ENCODE measurements around the gene USP37. TPM values are rescaled to one million over a fixed set of nuclear protein-coding genes. Genes with fewer than 3 reads are reported as not detected.

USP37 gene
- total RNA-seq, 1 donor from 2014 or later = 17.8 TPM

DNA sequence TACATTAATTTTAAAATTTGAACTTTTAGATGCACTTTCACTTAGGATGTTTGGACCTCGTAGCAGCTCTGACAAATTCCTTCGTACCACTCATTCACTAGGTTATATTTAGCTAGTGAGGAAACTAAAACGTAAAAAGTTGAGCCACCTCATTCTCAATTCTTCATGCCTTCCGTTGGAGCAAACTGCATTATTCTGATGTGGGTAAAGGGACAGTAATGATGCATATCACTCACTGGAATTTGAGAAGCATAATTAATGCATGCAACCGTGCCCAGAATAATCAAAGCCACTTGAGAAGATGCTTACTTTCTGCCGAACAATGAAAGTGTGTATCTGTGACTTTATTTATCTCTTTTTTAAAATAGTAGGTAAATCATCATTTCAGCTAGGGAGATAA lies 2.7 kb upstream of the USP37 start:
- no peaks in the 10 kb centered on the region for H3K9me3 Mint-ChIP-seq
- H3K4me3 Mint-ChIP-seq = peak overlapping the region; percentile 92
- no peak for DNase-seq (ENCODE audit: low spot score in 2 of 2, unreplicated experiment in 2 of 2)
- peak overlapping the region; percentile 95 for H3K27ac Mint-ChIP-seq
- no peaks in the 10 kb centered on the region for H3K27me3 Mint-ChIP-seq (ENCODE audit: low read depth)
- TF ChIP-seq CTCF (IDR thresholded peaks at IDR 0.05; ENCODE audit: unreplicated experiment) = no peak
- H3K36me3 Mint-ChIP-seq = peaks cover 2% of the 10 kb centered on the region
- peaks cover 36% of the 10 kb centered on the region for H3K4me1 Mint-ChIP-seq

- H3K27ac Mint-ChIP-seq = peak overlapping the region; percentile 95
- no peak for DNase-seq (ENCODE audit: low spot score in 2 of 2, unreplicated experiment in 2 of 2)
- no peaks in the 10 kb centered on the region for H3K9me3 Mint-ChIP-seq
- H3K4me1 Mint-ChIP-seq = peaks cover 36% of the 10 kb centered on the region
- no peaks in the 10 kb centered on the region for H3K27me3 Mint-ChIP-seq (ENCODE audit: low read depth)
- peak overlapping the region; percentile 92 for H3K4me3 Mint-ChIP-seq
- H3K36me3 Mint-ChIP-seq = no peaks in the 10 kb centered on the region
- no peak for TF ChIP-seq CTCF (IDR thresholded peaks at IDR 0.05; ENCODE audit: unreplicated experiment)
These were observed 1.7 kb upstream of the USP37 start for GRCh38 chr2:218569661-218570500.

DNA sequence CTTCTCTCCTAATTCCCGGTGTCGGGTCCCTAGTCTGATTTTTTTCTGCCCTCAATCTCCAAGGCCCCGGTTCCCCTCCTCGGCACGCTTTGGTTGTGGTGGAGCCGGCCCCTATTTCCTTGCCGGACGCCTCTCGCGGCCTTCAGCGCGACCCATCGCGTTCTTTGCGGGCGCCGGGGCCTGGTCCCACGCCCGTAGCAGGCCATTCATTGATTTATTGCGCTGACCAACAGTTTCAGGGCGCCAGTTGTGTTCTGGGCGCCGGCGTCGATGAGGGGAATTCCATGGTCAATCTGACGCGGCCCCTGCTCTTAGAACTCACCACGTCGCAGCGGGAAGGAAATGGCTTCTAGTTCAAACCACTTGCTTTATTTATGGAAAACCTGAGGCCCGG lies 884 bp upstream of the USP37 start:
- Mint-ChIP-seq H3K27me3 (ENCODE audit: low read depth) (no peaks in the 10 kb centered on the region), H3K36me3 (peaks cover 4% of the 10 kb centered on the region), H3K9me3 (no peaks in the 10 kb centered on the region), H3K27ac (peak overlapping the region; percentile 95), H3K4me1 (peaks cover 36% of the 10 kb centered on the region), H3K4me3 (peak overlapping the region; percentile 92)
- DNase-seq (ENCODE audit: low spot score in 2 of 2, unreplicated experiment in 2 of 2) = peak in 1 of 2 experiments; percentile 19
- TF ChIP-seq CTCF (IDR thresholded peaks at IDR 0.05; ENCODE audit: unreplicated experiment) = no peak

- Mint-ChIP-seq H3K9me3 (no peaks in the 10 kb centered on the region), H3K27ac (peak overlapping the region; percentile 95), H3K4me1 (peaks cover 36% of the 10 kb centered on the region), H3K4me3 (peak overlapping the region; percentile 92), H3K36me3 (peaks cover 5% of the 10 kb centered on the region), H3K27me3 (ENCODE audit: low read depth) (no peaks in the 10 kb centered on the region)
- TF ChIP-seq CTCF (IDR thresholded peaks at IDR 0.05; ENCODE audit: unreplicated experiment) = no peak
- DNase-seq (ENCODE audit: low spot score in 2 of 2, unreplicated experiment in 2 of 2) = no peak
These were observed 358 bp downstream of the USP37 start for GRCh38 chr2:218567797-218568189.

GRCh38 chr2:218566296-218566695 lies 1.9 kb downstream of the USP37 start:
- Mint-ChIP-seq H3K4me3 (peak overlapping the region; percentile 92), H3K27me3 (ENCODE audit: low read depth) (no peaks in the 10 kb centered on the region), H3K9me3 (no peaks in the 10 kb centered on the region), H3K36me3 (peaks cover 11% of the 10 kb centered on the region), H3K4me1 (peaks cover 36% of the 10 kb centered on the region), H3K27ac (peak overlapping the region; percentile 11)
- no peak for TF ChIP-seq CTCF (IDR thresholded peaks at IDR 0.05; ENCODE audit: unreplicated experiment)
- DNase-seq (ENCODE audit: low spot score in 2 of 2, unreplicated experiment in 2 of 2) = no peak
